Breast epithelium (tissue), 4 donors: Measurements from ENCODE around the gene NFATC3. TPM values are rescaled to one million over a fixed set of nuclear protein-coding genes. Genes with fewer than 3 reads are reported as not detected.

Experiments used
- DNase-seq, 2 donors: peaks; one replicate each; pipeline ENCODE4 v3.0.0-alpha.2; 2019; ENCODE audit warnings: low spot score in 2 of 2
- H3K27ac ChIP-seq, 2 donors: fragments of 200-600 bp; sonication (generic) in 1 of 2; one replicate each; pipeline ENCODE4 v1.5.1; 2016 to 2019; ENCODE audit warnings: mild to moderate bottlenecking in 1 of 2
- H3K27me3 ChIP-seq, 2 donors: fragments of 200-600 bp; sonication (generic) in 1 of 2; one replicate each; pipeline versions ENCODE4 v1.5.1 to v1.6.0; 2017 to 2019; ENCODE audit warnings: control low read depth in 1 of 2, mild to moderate bottlenecking in 1 of 2
- H3K36me3 ChIP-seq: fragments of 200-600 bp; one replicate; pipeline ENCODE4 v1.5.1; 2019
- H3K4me1 ChIP-seq, 2 donors: fragments of 200-600 bp; sonication (generic); one replicate each; pipeline ENCODE4 v1.5.1; 2016 to 2019; ENCODE audit warnings: control low read depth in 1 of 2
- H3K4me3 ChIP-seq, 3 donors: fragments of 200-600 bp; sonication (generic); 1 replicate in 2 of 3; 2 replicates in 1 of 3; pipeline ENCODE4 v1.5.1; 2016 to 2019; ENCODE audit warnings: mild to moderate bottlenecking in 3 of 3, moderate library complexity in 2 of 3
- H3K9me3 ChIP-seq, 2 donors: fragments of 200-600 bp; sonication (generic) in 1 of 2; one replicate each; pipeline ENCODE4 v1.5.1; 2016 to 2019; ENCODE audit warnings: control low read depth in 1 of 2
- POLR2A ChIP-seq: fragments of 450-650 bp; IDR thresholded peaks from one replicate; pipeline ENCODE4 v1.6.1; 2016; ENCODE audit warnings: antibody characterized with exemption, mild to moderate bottlenecking, moderate library complexity
- POLR2AphosphoS5 ChIP-seq, 3 donors: sonication (generic); formaldehyde crosslinking; IDR thresholded peaks; one replicate each; pipeline ENCODE4 v1.6.1; 2017; ENCODE audit warnings: antibody characterized with exemption in 3 of 3
- intact Hi-C: fragments of 100-400 bp; cut with DNase I; formaldehyde crosslinking; loops from one replicate; pipeline ENCODE4 v1.15.1; 2023; ENCODE audit warnings: low total_unique reads
- total RNA-seq, 3 donors: library from RNA; depleted of rRNA; stranded (reverse); fragments of >200 nt; gene quantifications; one replicate each; pipeline ENCODE4 v1.1.0, GENCODE V29; 2016
- TF ChIP-seq, protein P1 (sequence below), 3 donors: fragments of 450-650 bp; IDR thresholded peaks; one replicate each; pipeline ENCODE4 v1.5.1; 2016 to 2017; ENCODE audit warnings: antibody characterized with exemption in 3 of 3, mild to moderate bottlenecking in 3 of 3, moderate library complexity in 3 of 3

The NFATC3 gene
- total RNA-seq, 3 donors from 2014 or later = 52.0 to 64.2 (median 60.6) TPM

DNA sequence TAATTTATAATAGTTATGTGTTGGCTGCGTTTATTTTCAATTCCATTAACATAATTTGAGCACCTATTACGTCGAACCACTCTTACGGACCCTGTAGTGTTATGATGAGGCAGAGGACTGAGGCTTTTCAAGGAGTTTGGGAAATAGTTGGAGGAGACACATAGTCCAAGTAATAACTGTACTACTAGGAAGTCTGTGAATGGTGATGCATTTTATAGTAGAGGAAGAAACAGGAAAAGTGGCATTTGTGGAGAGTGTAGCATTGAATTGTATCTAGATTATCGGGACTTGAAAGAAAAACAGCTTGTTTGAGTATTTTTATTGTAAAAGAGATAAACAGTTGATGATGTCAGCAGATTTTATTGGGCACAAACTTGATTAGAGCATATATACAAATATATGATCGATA lies 1.7 kb downstream of the NFATC3 start:
- peaks cover 4 to 12% of the 10 kb centered on the region in 2 donors for H3K4me1 ChIP-seq
- intact Hi-C loops = loop anchor here (10.0 kb wide), 1 partner anchor 148 kb away; the partner anchor contains the start of gene ESRP2
- H3K27ac ChIP-seq = peak overlapping the region in 1 of 2 donors; percentile 29

DNA sequence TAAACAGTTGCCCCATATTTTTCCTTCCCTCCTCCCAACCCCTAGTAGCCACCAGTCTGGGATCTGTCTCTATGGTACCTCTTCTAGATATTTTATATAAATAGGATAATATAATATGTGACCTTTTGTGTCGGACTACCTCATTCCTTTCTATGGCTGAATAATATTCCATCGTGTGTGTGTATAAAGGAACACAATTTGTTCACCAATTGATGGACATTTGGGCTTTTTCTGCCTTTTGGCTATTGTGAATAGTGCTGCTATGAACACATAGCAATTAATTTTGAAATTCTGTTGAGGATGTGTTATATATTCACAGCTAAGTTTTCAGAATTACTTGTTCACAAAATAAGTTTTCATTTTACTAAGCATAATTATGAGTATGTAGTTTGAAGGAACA lies 2.5 kb downstream of the NFATC3 start:
- Histone ChIP-seq H3K36me3 (no peaks in the 10 kb centered on the region), H3K4me3 (no peak overlapping the region), H3K27me3 (no peaks in the 10 kb centered on the region), H3K27ac (no peak overlapping the region), H3K4me1 (peaks cover 4 to 12% of the 10 kb centered on the region in 2 donors), H3K9me3 (no peaks in the 10 kb centered on the region)
- intact Hi-C loops = loop anchor here (10.0 kb wide), 1 partner anchor 147 kb away; the partner anchor contains the start of gene ESRP2
- DNase-seq = no peak
- TF ChIP-seq POLR2AphosphoS5 (IDR thresholded peaks at IDR 0.05) = no peak
- no peak for TF ChIP-seq POLR2A
- TF ChIP-seq, protein P1, sequence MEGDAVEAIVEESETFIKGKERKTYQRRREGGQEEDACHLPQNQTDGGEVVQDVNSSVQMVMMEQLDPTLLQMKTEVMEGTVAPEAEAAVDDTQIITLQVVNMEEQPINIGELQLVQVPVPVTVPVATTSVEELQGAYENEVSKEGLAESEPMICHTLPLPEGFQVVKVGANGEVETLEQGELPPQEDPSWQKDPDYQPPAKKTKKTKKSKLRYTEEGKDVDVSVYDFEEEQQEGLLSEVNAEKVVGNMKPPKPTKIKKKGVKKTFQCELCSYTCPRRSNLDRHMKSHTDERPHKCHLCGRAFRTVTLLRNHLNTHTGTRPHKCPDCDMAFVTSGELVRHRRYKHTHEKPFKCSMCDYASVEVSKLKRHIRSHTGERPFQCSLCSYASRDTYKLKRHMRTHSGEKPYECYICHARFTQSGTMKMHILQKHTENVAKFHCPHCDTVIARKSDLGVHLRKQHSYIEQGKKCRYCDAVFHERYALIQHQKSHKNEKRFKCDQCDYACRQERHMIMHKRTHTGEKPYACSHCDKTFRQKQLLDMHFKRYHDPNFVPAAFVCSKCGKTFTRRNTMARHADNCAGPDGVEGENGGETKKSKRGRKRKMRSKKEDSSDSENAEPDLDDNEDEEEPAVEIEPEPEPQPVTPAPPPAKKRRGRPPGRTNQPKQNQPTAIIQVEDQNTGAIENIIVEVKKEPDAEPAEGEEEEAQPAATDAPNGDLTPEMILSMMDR (IDR thresholded peaks at IDR 0.05) = no peak

More for the DNA sequence above, 1.7 kb downstream of the NFATC3 start:
- TF ChIP-seq POLR2A = no peak
- no peak for TF ChIP-seq POLR2AphosphoS5 (IDR thresholded peaks at IDR 0.05)
- TF ChIP-seq, protein P1 (IDR thresholded peaks at IDR 0.05) = no peak
- Histone ChIP-seq H3K36me3 (no peaks in the 10 kb centered on the region), H3K27me3 (no peaks in the 10 kb centered on the region), H3K9me3 (no peaks in the 10 kb centered on the region), H3K4me3 (peak overlapping the region; percentile 75 to 95 (median 91))
- no peak for DNase-seq

DNA sequence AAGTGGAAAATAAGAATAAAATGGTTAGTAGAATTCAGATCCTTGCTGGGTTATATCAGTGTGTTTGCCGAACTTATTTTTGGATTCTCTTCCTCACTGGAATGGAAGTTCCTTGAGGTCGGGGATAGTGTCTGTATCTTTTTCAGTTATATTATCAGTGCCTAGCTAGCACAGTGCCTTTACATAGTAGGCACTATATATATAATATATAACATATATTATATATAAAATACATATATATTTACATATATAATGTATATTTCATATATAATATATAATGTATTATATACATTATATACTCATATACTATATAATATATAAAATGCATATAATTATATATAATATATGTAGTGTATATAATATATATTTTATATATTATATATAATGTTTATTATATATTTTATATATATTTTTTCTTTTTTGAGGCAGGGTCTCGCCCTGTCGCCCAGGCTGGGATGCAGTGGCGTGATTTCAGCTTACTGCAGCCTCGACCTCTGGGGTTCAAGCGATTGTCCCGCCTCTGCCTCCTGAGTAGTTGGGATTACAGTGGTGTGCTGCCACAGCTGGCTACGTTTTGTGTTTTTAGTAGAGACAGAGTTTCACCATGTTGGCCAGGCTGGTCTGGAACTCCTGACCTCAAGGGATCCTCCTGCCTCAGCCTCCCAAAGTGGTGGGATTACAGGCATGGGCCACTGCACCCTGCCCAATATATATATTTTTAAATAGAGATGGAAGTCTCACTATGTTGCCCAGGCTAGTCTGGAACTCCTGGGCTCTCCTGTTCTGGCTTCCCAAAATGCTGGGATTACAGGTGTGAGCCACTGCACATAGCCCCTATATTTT lies 3.2 kb downstream of the NFATC3 start:
- intact Hi-C loops = loop anchor here (10.0 kb wide), 1 partner anchor 146 kb away; the partner anchor contains the start of gene ESRP2

DNA sequence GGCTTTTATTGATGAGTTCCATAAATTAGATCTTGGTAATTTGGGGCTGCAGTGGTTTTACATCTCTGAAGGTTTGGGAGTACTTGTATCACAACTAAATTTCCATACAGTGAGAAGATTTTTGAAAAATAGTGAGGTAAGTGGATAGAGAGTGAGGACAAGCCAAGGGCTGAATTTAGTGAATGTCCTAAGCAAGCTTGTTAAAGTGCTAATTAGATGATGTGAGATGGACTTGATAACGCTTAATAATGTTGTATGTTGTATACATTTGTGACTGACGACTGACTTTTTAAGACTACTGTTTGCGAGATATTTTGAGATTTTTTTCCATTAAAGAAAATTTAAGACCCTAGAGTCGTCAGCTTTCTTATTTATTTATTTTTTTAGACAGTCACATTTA lies 3.9 kb downstream of the NFATC3 start:
- Histone ChIP-seq H3K27ac (no peak overlapping the region), H3K27me3 (no peaks in the 10 kb centered on the region), H3K9me3 (no peaks in the 10 kb centered on the region), H3K4me3 (no peak overlapping the region), H3K4me1 (peaks cover 0 to 17% of the 10 kb centered on the region in 2 donors), H3K36me3 (no peaks in the 10 kb centered on the region)
- intact Hi-C loops = loop anchor here (10.0 kb wide), 1 partner anchor 146 kb away; the partner anchor contains the start of gene ESRP2
- TF ChIP-seq, protein P1 (IDR thresholded peaks at IDR 0.05) = no peak
- TF ChIP-seq POLR2AphosphoS5 (IDR thresholded peaks at IDR 0.05) (no peak), POLR2A (no peak)
- no peak for DNase-seq

More for the DNA sequence above, 3.2 kb downstream of the NFATC3 start:
- H3K27me3 ChIP-seq = no peaks in the 10 kb centered on the region
- no peak for DNase-seq
- TF ChIP-seq, protein P1 (IDR thresholded peaks at IDR 0.05) = no peak
- TF ChIP-seq POLR2AphosphoS5 (IDR thresholded peaks at IDR 0.05) (no peak), POLR2A (no peak)
- H3K4me3 ChIP-seq = no peak overlapping the region
- H3K4me1 ChIP-seq = peaks cover 4 to 14% of the 10 kb centered on the region in 2 donors
- H3K27ac ChIP-seq = no peak overlapping the region
- no peaks in the 10 kb centered on the region for H3K9me3 ChIP-seq
- H3K36me3 ChIP-seq = no peaks in the 10 kb centered on the region

DNA sequence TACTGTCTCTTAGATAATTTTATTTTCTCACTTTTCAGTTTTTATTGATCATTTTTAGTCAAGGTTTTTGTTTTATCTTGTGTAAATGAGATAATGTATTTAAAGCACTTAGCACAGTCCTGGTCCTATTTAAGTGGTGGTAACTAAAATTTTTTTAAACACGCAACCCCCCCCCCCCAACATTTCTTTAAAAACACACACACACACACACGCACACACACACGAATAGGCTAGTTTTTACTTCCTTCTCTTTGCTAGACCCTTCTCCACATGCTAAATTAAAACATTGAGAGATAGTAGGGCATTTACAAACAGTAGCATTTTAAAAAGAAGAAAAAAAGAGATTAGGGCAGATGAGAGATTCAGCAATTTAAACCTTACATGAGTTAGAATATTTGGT lies 5.0 kb downstream of the NFATC3 start:
- peaks cover 0 to 14% of the 10 kb centered on the region in 2 donors for H3K4me1 ChIP-seq
- intact Hi-C loops = loop anchor here (5.0 kb wide), 1 partner anchor 573 kb away; no protein-coding TSS in a partner anchor

More for the DNA sequence above, 5.0 kb downstream of the NFATC3 start:
- Histone ChIP-seq H3K27me3 (no peaks in the 10 kb centered on the region), H3K36me3 (no peaks in the 10 kb centered on the region), H3K27ac (no peak overlapping the region), H3K9me3 (no peaks in the 10 kb centered on the region), H3K4me3 (no peak overlapping the region)
- no peak for DNase-seq
- TF ChIP-seq, protein P1 (IDR thresholded peaks at IDR 0.05) = no peak
- TF ChIP-seq POLR2A (no peak), POLR2AphosphoS5 (IDR thresholded peaks at IDR 0.05) (no peak)
